ENCODE results near the gene NELFA.

The NELFA gene

DNA sequence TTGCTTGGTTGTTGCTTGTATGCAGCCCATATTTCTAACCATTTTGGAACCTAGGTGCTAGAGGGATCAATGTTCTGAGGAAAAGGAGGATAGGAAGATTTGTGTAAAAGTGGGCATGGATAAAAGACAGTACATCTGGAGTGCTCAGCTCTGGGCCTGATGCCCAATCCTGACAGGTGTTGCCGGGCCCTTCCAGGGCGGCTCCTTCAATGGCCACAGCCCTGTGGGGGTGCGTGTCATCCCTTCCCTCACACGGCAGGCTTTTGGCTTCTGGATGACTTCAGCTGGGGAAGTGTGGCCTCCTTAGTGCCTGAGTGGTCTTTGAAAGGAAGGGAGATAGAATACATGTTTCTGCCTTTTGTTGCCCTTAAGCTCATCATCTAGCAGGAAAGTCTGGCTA, 47.2 kb downstream of the NELFA start:
- no peak for DNase-seq

DNA sequence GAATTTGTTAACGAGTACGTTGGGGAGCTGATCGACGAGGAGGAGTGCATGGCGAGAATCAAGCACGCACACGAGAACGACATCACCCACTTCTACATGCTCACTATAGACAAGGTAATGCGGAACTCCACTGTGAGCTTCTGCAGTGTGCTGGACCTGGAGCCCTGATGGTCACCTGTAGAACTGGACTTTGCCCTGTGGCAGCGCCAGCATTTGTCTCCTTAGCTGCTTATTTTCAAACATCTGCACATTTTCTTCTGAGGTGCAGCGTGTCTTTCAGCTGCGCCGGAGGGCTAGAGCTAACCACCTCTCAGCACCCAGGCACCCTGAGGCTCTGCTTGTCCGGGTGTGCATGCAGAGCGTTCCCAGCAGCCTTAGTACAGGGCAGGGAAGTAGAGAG, 47.7 kb downstream of the NELFA start:
- DNase-seq = no peak

DNA sequence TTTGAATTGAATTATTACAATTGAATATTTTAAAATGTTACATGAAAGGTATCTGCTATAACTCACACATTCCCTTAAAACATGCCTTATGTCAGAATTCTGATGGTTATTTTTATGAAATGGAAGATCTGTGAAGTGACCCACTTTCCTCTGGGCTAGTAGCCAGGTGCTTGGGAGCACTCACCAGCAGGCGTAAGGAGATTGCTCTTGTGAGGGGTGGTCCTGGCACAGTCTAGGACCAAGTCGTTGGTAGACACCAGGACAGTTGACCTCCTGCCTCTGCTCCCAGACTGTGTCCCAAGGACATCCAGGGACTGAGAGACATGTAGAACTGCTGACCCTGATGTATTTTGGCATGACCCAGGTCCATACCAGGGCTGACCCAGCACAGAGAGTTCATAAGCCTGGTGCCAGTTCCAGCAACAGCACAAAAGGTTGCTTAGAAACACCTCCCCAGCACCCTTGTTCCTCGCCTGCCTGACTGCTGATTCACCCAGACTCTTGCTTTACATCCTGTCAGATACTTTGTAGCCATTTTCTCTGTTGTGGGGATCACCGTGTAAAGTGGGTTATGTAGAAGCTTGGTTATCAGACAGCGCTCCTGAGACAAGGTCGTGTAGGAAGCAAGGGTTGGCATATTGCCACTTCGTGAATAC, 48.5 kb downstream of the NELFA start:
- no peak for DNase-seq

DNA sequence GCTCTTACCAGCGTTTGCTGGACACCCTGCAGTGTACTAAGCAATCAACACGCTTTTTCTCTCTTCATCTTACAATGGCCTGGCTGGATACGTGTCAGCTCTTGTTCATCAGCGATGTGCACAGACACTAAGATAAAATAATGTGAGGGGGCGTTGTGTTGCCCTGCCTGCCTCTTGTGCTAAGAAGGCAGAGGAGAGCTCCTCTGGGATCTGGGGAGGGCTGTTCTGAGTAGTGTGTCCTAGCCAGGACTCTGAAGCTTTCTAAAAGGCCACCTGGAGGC, 49.7 kb downstream of the NELFA start:
- DNase-seq = no peak

DNA sequence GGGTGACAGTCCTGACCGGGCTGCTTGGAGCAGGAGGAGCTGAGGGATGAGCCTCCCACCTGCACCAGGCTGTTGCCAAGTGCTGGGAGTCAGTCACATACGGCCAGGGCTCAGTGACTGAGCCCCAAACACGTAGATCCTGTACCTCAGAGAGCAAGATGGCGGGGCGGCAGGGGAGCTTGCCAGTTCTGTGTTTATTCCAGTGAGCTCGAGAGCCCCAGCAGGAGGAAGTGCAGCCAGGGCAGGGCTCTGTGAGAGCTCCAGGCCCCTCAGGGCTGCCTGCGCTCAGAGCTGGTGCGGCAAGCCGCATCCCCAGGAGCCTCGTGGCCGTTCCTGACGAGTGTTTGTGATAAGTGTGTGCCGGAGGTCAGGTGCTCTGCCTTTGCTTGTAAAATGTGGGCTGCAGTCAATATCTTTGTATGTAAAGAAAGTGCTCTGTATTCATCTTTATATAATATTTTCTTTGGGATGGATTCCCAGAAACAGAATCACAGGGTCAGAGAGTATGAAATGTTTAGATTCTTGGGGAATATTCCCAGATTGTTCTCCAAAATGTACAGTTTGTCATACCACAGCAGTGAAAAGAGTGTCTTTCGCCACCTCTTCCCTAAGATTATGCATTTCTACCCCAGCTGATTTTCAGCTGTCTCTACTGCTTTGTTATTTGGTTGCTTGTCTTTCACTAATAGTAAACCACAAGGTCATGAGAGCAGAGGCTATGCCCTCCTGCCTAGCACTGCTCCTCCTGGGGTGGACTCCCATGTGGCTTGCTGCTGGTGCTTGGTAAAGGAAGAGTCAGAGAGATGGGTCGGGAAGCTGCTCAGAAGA, 50.3 kb downstream of the NELFA start:
- DNase-seq = no peak

DNA sequence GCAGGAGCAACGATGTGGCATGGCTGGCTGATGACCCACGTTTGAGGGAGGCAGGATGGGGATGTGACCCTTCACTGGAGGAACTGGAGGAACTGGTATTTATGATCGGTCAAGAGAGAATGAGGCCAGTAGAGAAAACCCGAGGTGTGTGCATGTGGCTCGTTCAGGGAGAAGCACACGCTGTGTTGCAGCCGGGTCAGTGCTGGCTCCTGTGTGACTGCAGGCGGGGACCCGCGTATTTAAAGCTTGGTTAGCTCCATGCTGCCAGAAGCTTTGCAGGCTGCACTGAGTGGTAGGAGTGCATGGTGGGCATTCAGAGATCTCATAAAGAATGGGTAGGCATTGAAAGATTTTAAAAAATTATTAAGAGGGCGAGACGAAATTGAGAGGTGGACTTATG, 52.1 kb downstream of the NELFA start:
- DNase-seq = no peak

DNA sequence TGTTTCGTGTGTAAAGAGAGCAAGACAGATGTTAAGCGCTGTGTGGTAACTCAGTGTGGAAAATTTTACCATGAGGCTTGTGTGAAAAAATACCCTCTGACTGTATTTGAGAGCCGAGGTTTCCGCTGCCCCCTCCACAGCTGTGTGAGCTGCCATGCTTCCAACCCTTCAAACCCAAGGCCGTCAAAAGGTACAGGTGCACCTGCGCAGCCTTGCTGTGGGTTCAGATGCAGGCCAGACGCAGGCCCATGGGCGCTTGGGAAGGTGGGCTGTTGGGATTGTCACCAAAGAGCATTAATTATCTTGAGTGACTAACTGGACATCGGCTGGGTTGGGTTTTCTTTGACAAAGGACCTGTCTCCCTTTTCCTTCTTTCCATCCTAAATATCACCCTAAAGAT, 55.4 kb downstream of the NELFA start:
- no peak for DNase-seq

DNA sequence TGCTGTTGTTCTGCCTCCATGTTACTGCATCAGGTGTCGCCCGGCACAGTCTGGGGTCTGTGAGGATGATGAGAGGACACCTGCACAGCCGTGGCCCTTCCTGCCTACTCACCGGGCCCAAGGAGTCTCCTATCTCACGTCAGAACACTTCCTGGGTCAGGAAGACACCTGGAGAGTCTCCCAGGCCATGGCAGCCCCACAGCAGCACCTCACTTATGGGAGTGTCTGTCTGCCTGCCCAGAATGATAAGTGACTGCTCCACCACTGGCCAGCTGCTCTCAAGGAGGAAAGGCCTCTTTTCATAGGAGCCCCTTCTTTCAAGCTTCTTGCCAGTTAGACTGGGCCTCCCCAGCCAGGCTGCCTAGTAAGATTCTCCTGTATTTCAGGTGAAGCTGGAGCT, 56.1 kb downstream of the NELFA start:
- no peak for DNase-seq

DNA sequence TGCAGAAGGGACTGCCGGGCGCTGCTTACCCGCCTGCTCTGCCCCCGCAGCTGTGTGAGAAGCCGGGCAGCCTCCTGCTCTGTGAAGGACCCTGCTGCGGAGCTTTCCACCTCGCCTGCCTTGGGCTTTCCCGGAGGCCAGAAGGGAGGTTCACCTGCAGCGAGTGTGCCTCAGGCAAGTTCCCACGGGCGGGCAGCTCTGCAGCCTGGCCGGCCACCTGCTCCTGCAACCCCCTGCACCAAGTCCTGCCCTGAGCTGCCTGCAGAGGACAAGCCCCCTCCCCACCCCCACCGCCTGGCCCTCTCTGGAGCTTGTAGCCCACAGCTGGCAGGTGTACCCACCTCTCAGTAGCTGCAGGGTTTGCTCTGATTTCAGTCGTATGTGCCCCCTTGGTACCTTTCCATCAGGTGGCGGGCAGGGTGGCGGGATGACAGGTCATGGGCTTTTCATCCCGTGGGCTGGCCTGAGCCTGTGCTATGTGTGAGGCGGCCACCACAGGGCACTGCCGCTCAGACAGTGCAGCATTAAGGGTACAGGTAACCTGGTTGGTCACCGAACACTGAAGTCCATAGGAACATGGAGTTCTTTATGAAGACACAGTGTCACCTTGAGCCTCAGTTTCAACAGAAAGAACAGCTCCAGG, 56.6 kb downstream of the NELFA start:
- DNase-seq = no peak

DNA sequence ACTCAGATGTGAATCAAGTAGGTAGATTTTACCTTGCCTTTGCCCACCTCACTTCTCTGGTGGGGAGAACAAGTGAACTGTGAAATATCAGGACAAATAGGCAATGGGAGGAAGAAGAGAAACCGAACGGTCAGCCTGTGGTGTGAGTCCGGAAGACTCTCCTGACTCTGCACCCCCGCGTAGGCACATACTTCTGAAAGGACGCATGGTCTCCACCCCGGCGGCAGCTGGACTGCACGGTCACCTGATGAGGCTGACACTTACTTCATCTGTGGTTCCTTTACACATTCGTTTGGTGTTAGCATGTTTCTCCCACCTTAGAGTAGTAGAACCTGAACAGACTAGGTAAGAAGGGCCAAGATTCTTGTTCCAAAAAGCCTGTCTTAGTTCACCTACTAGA, 58.4 kb downstream of the NELFA start:
- no peak for DNase-seq

DNA sequence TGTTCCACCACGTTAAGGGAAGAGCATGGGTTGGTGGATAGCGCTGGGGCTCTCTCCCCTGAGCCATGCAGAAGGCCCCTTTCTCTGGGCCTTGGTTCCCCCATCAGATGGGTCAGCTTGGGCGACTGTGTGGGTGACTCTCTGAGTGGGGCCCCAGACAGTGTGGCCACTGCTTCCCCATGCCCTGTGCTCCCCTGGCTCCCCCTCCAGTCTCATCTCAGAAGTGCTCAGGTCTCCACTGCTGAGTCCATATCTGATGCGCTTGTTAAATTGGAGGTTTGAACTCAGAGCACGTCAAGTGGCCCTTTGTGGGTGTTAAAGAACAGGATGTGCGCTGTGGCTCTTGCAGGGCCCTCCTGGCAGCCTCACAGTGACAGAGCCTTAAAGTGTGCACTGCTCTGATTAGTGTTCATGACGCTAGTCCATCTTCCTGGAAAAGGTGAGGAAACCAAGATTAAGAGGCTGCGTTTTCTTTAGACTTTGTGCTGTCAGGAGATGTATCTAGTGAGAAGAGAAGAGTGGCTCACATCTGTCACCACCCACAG, 59.8 kb downstream of the NELFA start:
- no peak for DNase-seq

DNA sequence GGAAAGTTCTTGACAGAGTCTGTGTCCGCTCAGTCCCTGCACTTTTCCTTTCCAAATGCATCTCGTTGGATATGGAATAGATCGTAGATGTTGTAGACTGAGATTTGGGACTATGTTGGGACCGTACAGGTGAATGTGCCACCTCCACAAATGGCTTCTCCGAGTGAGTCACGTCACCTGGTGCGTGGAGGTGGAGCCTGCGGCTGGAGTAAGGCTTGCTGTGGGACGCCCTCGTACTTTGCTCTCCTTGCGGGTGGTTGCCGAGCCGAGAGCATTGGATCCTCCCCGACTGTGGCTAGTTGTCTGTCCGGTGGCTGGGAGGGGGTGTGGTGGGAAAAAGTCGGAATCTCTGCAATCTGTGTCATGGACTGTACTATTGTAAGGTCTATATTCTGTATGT, 60.5 kb downstream of the NELFA start:
- DNase-seq = no peak

DNA sequence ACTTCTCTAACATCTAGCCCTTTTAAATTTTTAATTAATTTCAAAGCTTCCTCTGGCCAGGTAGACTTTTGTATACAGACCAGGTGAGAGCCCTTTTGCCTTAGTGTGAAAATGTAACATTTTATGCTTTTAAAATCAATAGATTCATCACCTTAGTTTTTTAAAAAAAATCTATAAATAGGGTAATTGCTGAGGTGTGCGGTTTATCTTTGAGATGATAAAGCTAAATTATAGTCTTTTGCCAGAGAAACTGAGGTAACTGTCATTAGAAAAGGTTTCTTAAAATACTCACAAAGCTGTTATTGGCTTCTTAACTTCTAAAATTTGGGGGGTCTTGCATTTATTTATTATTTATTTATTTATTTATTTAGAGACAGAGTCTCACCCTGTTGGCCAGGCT, 62.9 kb downstream of the NELFA start:
- DNase-seq = no peak

DNA sequence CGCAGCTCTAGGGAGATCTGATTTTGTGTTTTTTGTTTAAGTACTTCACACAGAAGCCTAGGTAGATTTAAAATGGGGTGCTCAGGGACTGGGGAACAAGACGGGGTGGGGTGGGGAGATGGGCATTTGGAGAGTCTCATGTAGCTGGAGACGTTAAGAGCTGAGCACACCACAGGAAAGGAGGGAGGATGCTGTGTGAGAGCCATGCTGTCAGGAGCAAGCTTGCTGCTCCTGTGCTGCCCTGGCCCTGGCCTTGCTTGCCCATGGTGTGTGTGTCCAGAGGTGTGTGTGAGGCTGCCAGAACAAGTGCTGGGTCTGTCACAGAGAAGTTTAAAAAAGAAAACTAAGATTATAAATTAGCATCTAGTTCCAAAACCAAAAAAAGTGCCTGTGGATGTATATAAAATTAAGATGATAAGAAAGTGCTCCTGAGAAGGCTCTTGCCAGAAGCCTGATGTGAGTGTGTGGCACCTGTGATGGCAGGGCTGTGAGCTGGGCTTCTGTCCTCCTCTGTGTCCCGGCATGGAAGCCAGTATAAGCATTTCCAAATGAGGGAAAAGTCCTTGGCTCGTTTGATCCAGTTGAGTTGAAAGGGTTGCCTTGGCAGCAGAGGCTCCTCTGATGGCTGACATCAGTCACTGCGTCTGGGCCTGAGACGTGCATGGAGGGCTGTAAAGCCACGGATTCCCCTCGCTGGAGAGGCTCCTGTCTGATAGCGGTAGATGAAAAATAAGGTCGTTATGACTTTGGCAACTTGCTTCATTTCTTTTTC, 63.5 kb downstream of the NELFA start:
- no peak for DNase-seq

DNA sequence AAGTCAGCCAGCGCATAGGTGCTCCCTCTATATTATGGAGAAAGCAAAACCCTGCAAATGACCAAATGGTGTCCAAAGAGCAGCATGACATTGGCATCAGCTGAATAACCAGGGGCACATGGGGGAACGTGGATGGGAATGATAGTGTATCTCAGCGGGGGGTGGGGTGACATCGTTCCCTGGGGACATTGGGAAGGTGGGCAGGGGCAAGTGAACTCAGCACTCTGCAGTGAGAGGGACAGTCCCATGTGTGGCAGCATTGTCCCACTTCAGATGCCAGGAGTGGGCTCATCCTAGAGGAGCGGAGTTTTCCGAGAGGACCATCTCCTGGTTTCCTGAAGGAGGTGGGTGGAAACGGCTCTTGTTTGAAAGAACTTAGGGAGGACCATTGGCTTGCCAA, 64.8 kb downstream of the NELFA start:
- no peak for DNase-seq

DNA sequence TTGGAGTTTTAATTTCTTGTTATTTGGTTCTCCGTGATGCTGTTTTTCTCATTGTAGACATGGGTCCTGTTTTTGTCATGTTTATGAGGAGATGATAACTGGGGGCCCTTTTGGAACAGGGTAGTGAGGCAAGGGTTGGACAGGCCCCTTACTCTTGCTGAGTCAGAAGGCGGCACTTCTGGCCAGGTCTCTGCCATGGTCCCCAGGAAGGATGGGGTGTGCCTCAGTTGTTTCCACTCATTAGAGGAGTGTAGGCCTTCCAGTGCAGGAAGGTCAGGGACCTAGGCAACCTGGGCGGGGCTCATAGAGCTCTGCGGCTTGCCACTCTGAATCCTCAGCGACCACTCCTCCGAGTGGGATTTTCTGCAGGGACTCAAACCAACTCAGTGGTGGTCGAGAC, 68.2 kb downstream of the NELFA start:
- DNase-seq = no peak

DNA sequence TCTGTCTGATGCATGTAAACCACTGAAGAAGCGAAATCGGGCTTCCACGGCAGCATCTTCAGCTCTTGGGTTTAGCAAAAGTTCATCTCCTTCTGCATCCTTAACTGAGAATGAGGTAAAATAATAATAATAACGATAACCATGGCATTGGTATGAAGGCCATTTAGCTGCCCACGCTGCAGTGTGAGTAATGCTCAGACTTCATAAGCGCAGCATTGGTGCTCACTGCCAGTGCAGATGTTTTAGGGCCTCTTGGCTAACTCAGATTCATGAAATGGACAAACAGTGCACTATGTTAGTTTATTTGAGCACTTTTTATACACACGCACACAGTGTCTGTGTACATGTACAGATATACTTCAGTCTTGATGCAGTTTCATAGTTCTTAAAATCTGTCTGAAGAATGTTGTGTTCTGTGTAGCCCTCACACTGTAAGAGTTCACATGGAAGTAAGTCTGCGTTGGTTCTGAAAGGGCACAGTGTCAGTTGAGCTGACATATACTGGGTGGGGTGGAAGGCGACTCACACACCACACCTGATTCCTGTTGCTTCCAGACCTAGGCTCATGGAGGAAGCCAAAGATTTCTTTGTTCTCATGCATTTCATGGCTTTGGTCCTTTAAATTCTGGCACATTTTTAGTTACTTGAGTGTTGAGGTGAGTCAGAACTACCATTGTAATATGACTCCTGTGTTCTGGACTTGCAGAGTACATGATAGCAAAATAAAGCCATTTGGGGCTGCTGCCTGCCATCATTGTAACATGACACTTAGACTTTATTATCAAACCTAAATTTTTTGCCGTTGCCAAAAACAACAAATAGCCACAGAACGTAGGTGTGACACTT, 68.9 kb downstream of the NELFA start:
- no peak for DNase-seq

DNA sequence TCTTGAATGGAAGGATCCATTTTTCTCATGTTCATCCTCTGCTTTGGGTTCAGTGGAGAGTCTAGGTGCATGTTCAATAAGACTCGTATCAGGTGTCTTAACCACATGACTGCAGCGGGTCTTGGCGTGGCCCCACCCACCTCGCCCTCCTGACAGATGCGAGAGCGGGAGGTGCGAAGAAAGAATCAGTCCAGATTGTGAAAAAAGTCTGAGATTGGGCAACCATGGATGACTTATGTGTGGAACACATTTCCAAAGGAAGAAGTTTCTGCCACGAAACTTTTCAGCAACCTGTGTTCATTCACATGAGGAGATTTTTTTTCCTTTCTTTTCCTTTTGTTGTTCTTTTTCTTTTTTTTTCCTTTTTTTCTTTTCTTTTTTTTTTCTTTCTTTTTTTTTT, 70.7 kb downstream of the NELFA start:
- no peak for DNase-seq

DNA sequence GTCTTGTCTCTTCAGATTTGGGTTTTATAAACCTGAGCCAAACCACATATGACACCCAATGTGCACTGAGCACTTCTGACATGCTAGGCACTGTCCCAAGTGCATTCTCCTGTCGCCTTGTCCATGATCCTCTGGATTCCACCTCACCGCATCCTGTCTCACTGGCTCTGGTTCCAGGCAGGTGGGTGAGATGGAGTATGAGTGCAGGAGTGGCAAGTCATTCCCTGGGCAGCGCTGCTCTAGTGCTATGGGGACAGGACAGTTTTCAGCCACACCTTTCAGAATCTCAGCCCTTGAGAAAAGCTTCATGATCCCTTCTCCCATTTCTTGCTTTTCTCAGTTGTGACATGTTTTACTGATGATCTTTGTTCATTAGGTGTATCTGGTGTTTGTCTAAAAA, 71.2 kb downstream of the NELFA start:
- no peak for DNase-seq

DNA sequence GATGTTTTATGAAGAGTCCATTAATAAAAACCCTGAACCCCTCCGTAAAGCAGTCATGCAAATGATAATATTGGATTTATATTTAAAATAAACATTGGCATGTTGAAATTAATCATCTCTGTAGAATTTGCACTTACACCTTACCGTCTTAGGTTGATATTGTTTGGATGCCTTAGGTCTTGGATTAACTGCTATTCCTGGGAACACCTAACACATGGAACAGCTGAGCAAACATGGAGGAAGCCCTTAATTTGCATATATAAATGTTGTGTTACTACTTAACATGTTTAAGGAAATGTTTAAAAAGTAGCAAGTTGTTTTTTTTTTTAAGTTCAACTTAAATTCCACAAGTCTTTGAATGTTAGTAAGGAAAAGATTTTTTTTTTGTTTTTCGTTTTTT, 75.1 kb downstream of the NELFA start:
- no peak for DNase-seq

DNA sequence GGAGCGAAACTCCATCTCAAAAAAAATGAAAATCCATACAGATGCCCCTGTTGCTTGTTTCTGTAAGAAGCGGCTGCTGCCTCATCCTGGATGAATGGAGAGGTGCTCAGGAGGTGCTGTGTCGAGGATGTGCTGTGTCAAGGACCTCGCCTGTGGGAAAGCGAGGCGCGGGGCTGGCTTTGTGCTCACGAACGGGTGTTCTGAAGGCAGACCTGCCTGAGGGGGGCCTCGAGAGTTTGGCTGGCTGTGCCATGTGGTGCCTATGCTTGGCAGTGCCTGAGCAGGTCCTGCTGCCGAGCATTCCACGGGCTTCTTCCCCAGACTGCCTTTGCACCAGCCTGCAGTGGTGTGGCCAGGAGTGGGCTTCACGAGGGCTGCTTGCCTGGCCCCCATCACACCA, 76.0 kb downstream of the NELFA start:
- no peak for DNase-seq
